AG09319 (cell line): ENCODE data around the gene SERPINB4.

Experiments used
- DNase-seq: peaks from one replicate; pipeline ENCODE4 v3.0.0-alpha.2; 2010; ENCODE audit warnings: low read depth; ENCODE audit errors: extremely low read depth
- TF ChIP-seq, protein P1 (sequence below): IDR thresholded peaks from 2 replicates; pipeline ENCODE4 v1.5.1; 2011; ENCODE audit warnings: low read depth, mild to moderate bottlenecking, inconsistent platforms, low read length, moderate library complexity

Gene SERPINB4

DNA sequence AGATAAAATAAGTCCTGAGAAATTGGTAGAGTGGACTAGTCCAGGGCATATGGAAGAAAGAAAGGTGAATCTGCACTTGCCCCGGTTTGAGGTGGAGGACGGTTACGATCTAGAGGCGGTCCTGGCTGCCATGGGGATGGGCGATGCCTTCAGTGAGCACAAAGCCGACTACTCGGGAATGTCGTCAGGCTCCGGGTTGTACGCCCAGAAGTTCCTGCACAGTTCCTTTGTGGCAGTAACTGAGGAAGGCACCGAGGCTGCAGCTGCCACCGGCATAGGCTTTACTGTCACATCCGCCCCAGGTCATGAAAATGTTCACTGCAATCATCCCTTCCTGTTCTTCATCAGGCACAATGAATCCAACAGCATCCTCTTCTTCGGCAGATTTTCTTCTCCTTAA is 47.1 kb downstream of the SERPINB4 start:
- no peak for DNase-seq
- TF ChIP-seq, protein P1, sequence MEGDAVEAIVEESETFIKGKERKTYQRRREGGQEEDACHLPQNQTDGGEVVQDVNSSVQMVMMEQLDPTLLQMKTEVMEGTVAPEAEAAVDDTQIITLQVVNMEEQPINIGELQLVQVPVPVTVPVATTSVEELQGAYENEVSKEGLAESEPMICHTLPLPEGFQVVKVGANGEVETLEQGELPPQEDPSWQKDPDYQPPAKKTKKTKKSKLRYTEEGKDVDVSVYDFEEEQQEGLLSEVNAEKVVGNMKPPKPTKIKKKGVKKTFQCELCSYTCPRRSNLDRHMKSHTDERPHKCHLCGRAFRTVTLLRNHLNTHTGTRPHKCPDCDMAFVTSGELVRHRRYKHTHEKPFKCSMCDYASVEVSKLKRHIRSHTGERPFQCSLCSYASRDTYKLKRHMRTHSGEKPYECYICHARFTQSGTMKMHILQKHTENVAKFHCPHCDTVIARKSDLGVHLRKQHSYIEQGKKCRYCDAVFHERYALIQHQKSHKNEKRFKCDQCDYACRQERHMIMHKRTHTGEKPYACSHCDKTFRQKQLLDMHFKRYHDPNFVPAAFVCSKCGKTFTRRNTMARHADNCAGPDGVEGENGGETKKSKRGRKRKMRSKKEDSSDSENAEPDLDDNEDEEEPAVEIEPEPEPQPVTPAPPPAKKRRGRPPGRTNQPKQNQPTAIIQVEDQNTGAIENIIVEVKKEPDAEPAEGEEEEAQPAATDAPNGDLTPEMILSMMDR: no peak

DNA sequence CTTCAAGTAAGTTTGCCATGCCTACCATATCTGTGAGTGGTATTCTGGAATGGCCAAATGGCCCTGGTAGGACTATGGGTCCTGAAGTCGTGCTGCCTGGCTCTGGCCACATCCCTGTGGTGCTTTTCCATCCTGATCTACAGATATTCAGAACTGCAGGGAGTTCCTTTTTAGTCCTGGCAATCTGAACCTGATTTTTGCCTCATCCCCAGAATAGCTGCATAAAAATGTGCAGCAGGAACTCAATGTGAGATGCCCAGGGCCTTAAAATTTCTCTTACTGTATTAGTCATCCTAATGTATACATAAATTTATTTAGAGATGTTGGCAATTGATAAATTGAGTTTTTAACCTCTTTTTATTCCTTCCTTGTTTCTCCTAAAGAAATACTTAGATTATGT is 51.6 kb downstream of the SERPINB4 start:
- TF ChIP-seq, protein P1: no peak
- DNase-seq: no peak

DNA sequence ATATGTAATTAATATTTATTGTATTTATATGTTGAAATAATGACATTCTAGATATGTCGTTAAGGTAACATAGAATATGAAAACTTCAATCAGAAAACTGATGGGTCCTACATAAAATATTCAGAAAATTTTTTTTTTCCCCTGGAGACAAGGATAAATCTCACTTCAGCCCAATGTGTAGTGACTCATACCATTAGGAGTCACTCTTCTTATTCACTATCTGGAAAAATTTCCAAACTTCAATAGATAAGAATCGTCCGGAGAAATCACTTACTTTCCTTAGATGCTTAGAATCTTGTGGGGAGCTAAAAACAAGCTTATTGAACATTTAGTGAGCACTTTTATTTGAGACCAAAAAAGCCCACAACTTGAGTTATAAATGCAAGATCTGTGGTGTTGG is 52.3 kb downstream of the SERPINB4 start:
- no peak for DNase-seq
- TF ChIP-seq, protein P1: no peak

DNA sequence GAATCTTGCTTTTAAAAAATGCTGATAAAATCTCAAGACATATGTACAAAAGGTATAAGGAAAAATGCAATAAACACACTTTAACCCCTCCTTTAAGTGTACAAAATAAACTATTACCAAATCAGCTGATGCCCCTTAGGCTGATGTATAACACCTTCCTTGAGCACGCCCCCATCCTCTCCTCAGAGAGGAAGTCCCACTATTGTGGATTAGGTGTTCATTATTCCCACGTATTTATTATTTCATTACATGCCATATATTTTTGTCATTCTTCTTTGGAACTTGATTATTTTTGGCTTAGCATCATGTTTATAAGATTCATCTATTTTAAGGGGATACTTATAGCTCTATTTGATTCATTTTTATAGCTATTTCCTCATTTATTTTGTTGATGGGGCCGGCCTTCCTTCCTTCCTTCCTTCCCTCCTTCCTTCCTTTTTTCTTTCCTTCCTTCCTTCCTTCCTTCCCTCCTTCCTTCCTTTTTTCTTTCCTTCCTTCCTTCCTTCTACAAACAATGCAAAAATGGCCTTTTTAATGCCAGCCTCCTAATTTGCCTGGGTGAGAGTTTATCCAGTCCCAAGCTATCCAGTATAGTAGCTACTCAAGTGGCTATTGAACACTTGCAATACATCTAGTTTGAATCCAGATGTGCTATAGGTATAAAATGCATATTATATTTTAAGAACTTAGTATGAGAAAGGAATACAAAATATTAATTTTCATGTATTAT is 52.9 kb downstream of the SERPINB4 start:
- DNase-seq: no peak
- TF ChIP-seq, protein P1: no peak

DNA sequence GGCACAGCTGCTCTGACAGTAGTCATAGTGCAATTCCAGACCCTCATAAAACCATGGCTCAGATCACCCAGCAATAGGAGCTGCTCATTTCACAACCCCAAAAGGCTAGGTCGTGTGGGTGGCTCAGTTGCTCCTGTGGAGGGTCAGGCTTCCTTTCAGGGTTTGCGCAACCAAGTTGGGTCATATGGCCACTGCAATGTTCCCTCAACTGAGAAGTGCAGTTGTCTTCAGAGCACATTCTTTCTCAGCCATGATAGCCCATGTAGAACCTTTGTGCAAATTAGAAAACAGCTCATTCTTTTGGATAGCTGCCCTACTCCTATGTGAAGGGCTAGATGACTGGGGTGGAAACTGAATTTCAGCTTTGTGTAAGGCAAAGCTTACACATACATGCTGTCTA is 53.7 kb downstream of the SERPINB4 start:
- DNase-seq: no peak
- TF ChIP-seq, protein P1: no peak

DNA sequence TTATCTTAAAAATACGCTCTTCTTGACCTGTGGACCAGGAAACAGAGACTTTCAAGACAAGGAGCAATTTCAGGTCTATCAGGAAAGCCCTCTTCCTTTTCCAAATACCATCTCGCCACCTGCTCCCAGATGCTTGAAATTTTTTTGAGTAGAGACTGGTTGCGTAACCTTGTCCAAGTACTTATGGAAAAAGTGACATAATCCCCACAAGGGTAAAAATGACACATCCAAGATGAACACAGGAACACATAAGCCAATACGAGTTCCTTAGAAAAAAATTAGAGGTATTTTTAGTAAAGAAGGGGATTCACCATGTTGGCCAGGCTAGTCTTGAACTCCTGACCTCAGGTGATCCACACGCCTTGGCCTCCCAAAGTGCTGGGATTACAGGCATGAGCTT is 55.1 kb downstream of the SERPINB4 start:
- DNase-seq: no peak
- TF ChIP-seq, protein P1: no peak
